ENCODE data around the gene PGBD5.

- TF ChIP-seq CTCF (IDR thresholded peaks at IDR 0.05; ENCODE audit: low read depth, low read length), result no peak
- TF ChIP-seq EZH2phosphoT487 (IDR thresholded peaks at IDR 0.05; ENCODE audit: low read depth), result no peak
Observed at GRCh38 chr1:230291731-230292620, 134.2 kb downstream of the PGBD5 start.
